Peyer's patch (tissue), 4 donors: ENCODE results near the gene ZBP1.

Experiments
- POLR2A ChIP-seq, 2 donors: fragments of 450-650 bp; IDR thresholded peaks; one replicate each; pipeline ENCODE4 v1.5.1; 2017; ENCODE audit warnings: antibody characterized with exemption in 2 of 2, mild to moderate bottlenecking in 2 of 2, moderate library complexity in 2 of 2
- TF ChIP-seq, protein P1 (sequence below), 6 experiments: fragments of 450-650 bp in 4 of 6; fragments of 200-600 bp in 2 of 6; sonication (generic) in 1 of 6; IDR thresholded peaks; one replicate each; pipeline ENCODE4 v1.5.1; 2017 to 2019; ENCODE audit warnings: antibody characterized with exemption in 6 of 6, mild to moderate bottlenecking in 3 of 6, moderate library complexity in 1 of 6

DNA sequence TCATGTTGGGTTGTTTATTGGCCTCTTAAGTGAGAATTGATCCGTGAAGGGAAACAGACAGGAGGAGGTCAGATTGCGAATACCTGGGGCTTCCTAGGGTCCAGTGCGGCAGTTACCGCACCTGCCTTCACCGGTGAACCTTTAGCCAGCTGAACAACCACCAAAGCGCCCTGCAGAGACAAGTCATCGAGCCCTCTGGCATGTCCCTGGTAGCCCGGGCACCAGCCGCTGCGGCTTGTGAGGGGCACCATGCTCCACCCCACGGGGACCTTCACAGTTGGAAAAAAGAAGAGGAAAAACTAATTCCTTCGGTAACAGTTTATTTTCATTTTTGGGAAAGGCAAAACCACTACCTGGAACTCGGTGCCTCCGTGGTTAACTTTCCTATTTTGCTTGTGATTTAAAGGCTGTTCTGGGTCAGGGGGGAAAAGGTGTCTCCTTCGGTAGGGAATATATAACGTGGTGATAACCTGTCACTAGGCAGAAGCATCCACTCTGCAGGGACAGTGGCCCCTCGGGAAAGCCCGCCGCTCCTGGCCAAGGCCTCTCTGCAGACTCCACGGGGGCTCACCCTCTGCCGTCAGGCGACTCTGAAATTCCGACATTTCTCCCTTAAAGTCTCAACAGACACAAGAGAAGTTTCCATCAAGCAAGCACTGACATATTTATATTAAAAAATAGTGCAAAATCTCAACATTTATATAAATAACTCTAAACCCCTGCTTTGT, 30.7 kb upstream of the ZBP1 start:
- TF ChIP-seq, protein P1, sequence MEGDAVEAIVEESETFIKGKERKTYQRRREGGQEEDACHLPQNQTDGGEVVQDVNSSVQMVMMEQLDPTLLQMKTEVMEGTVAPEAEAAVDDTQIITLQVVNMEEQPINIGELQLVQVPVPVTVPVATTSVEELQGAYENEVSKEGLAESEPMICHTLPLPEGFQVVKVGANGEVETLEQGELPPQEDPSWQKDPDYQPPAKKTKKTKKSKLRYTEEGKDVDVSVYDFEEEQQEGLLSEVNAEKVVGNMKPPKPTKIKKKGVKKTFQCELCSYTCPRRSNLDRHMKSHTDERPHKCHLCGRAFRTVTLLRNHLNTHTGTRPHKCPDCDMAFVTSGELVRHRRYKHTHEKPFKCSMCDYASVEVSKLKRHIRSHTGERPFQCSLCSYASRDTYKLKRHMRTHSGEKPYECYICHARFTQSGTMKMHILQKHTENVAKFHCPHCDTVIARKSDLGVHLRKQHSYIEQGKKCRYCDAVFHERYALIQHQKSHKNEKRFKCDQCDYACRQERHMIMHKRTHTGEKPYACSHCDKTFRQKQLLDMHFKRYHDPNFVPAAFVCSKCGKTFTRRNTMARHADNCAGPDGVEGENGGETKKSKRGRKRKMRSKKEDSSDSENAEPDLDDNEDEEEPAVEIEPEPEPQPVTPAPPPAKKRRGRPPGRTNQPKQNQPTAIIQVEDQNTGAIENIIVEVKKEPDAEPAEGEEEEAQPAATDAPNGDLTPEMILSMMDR (IDR thresholded peaks at IDR 0.05), result no peak
- TF ChIP-seq POLR2A (IDR thresholded peaks at IDR 0.05), result no peak
